ENCODE data around the gene PRKCD.

DNA sequence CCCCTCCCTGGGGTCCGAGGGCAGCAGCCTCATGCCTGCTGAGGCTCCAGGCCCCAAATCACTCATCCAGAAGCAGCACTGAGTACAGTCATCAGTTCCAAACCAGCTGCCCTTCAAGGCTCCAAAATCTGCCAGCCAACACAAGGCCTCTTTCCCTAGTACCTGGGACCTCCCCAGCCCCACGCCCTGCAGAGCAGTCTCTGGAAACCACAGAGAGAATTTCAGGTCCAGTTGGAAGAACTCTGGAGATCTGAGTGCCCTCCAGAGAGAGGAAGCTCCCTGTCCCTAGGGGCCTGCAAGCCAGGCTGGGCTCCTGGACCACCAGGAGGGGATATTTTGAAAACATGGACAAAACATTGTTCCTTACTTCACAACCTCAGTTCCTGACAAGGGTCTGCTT lies 68.6 kb downstream of the PRKCD start:
- TF ChIP-seq, protein P1, sequence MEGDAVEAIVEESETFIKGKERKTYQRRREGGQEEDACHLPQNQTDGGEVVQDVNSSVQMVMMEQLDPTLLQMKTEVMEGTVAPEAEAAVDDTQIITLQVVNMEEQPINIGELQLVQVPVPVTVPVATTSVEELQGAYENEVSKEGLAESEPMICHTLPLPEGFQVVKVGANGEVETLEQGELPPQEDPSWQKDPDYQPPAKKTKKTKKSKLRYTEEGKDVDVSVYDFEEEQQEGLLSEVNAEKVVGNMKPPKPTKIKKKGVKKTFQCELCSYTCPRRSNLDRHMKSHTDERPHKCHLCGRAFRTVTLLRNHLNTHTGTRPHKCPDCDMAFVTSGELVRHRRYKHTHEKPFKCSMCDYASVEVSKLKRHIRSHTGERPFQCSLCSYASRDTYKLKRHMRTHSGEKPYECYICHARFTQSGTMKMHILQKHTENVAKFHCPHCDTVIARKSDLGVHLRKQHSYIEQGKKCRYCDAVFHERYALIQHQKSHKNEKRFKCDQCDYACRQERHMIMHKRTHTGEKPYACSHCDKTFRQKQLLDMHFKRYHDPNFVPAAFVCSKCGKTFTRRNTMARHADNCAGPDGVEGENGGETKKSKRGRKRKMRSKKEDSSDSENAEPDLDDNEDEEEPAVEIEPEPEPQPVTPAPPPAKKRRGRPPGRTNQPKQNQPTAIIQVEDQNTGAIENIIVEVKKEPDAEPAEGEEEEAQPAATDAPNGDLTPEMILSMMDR (IDR thresholded peaks at IDR 0.05) = no peak
- TF ChIP-seq POLR2AphosphoS5 (IDR thresholded peaks at IDR 0.05) = no peak
- no peak for TF ChIP-seq POLR2A (IDR thresholded peaks at IDR 0.05)

Measured in upper lobe of left lung (tissue), 4 donors.